Ishikawa (cell line): Measurements from ENCODE around the gene FHIT.

Source experiments
- CEBPB ChIP-seq: IDR thresholded peaks from 2 replicates; pipeline ENCODE4 v1.6.1; 2012
- CREB1 ChIP-seq: IDR thresholded peaks from 2 replicates; pipeline ENCODE4 v1.6.1; 2012; ENCODE audit warnings: low read depth
- EGR1 ChIP-seq: IDR thresholded peaks from 2 replicates; pipeline ENCODE4 v1.6.1; 2012
- EP300 ChIP-seq: IDR thresholded peaks from 2 replicates; pipeline ENCODE4 v1.6.1; 2012; ENCODE audit warnings: borderline replicate concordance
- FOXM1 ChIP-seq: IDR thresholded peaks from 2 replicates; pipeline ENCODE4 v1.6.1; 2012; ENCODE audit warnings: low read depth, borderline replicate concordance
- MAX ChIP-seq: IDR thresholded peaks from 2 replicates; pipeline ENCODE4 v1.6.1; 2012
- NFIC ChIP-seq: IDR thresholded peaks from 2 replicates; pipeline ENCODE4 v1.6.1; 2012
- RAD21 ChIP-seq: IDR thresholded peaks from 2 replicates; pipeline ENCODE4 v1.6.1; 2012; ENCODE audit warnings: low read depth
- REST ChIP-seq: IDR thresholded peaks from 2 replicates; pipeline ENCODE4 v1.6.1; 2012; ENCODE audit warnings: low read depth, mild to moderate bottlenecking
- TAF1 ChIP-seq: IDR thresholded peaks from 2 replicates; pipeline ENCODE4 v1.6.1; 2012; ENCODE audit warnings: low read depth, mild to moderate bottlenecking
- TCF12 ChIP-seq: IDR thresholded peaks from 2 replicates; pipeline ENCODE4 v1.6.1; 2012; ENCODE audit warnings: low read depth
- TEAD4 ChIP-seq: IDR thresholded peaks from 2 replicates; pipeline ENCODE4 v1.6.1; 2012
- YY1 ChIP-seq: IDR thresholded peaks from 2 replicates; pipeline ENCODE4 v1.6.1; 2012; ENCODE audit warnings: low read depth
- ZBTB7A ChIP-seq: IDR thresholded peaks from 2 replicates; pipeline ENCODE4 v1.6.1; 2012; ENCODE audit warnings: low read depth
- TF ChIP-seq, protein P1 (sequence below): IDR thresholded peaks from 2 replicates; pipeline ENCODE4 v1.6.1; 2012

FHIT gene

DNA sequence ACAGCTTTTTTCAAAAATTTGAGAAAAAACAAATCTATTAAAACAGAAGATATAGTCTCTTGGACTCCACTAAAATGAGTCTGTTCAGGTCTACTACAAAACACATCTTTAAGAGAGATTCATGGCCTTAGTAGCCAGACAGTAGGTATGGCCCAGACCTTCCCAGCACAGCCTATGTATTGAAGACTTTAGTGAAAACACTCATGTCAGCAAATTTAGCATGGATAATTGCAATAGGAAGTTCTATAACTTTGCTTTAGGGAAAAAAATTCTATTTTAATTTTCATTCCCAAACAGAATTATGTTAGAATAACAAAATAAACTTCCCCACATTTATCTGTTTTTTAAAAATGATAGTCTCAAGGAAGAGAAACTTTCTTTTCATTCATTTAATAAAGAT lies 976.6 kb downstream of the FHIT start:
- TF ChIP-seq YY1 = no peak
- TF ChIP-seq FOXM1 = no peak
- no peak for TF ChIP-seq EP300
- no peak for TF ChIP-seq EGR1
- TF ChIP-seq TAF1 = no peak
- no peak for TF ChIP-seq ZBTB7A
- TF ChIP-seq REST = no peak
- no peak for TF ChIP-seq TCF12

- TF ChIP-seq REST (no peak), ZBTB7A (no peak), TEAD4 (no peak), MAX (no peak), FOXM1 (no peak), NFIC (no peak), EGR1 (no peak), YY1 (no peak), EP300 (no peak), RAD21 (no peak), TCF12 (no peak), CEBPB (no peak), CREB1 (no peak), TAF1 (no peak)
- TF ChIP-seq, protein P1, sequence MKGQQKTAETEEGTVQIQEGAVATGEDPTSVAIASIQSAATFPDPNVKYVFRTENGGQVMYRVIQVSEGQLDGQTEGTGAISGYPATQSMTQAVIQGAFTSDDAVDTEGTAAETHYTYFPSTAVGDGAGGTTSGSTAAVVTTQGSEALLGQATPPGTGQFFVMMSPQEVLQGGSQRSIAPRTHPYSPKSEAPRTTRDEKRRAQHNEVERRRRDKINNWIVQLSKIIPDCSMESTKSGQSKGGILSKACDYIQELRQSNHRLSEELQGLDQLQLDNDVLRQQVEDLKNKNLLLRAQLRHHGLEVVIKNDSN = no peak
These were observed 977.2 kb downstream of the FHIT start for GRCh38 chr3:60274098-60274497.

- TF ChIP-seq ZBTB7A (no peak), RAD21 (no peak), MAX (no peak), TAF1 (no peak), FOXM1 (no peak), NFIC (no peak), CREB1 (no peak), EP300 (no peak), EGR1 (no peak), REST (no peak), TCF12 (no peak), YY1 (no peak), CEBPB (no peak), TEAD4 (no peak)
- TF ChIP-seq, protein P1 = no peak
These were observed 981.4 kb downstream of the FHIT start for GRCh38 chr3:60269829-60270266.

GRCh38 chr3:60269377-60269776 lies 981.9 kb downstream of the FHIT start:
- TF ChIP-seq TEAD4 (no peak), EGR1 (no peak), FOXM1 (no peak), CREB1 (no peak), RAD21 (no peak), YY1 (no peak), TCF12 (no peak), EP300 (no peak), TAF1 (no peak), NFIC (no peak), CEBPB (no peak)
